ENCODE data around the gene SCAMP2. TPM values are rescaled to one million over a fixed set of nuclear protein-coding genes. Genes with fewer than 3 reads are reported as not detected.

Gene SCAMP2
- polyA plus RNA-seq, 3 donors = 124 to 158 (median 124) TPM

DNA sequence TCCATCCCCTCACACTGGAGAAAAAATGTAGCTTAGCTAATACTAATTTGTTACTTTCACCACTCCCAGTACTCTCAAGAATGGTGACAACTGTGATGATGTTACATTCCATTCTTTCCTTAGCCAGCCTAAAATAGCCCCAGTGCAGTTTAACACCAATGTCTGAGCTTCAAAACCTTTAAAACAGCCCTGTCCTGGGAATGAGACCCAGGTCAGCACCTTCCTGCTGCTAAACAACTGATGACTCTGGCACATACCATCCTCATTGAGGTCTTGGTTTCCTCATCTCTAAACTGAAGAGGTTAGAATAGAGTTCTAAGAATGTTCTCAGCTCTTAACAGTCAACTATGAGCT lies 3.8 kb downstream of the SCAMP2 start:
- H4K20me1 ChIP-seq (ENCODE audit: insufficient read depth, low read length) = peaks cover 83% of the 10 kb centered on the region
- no peak overlapping the region for H2AFZ ChIP-seq (ENCODE audit: insufficient read depth, low read depth, low read length, poor library complexity, severe bottlenecking)
- H3K9ac ChIP-seq (ENCODE audit: insufficient read depth, low read length, poor library complexity, severe bottlenecking) = no peak overlapping the region
- Mint-ChIP-seq H3K27me3 (ENCODE audit: low read depth in 3 of 3) (peaks cover 0 to 4% (median 0%) of the 10 kb centered on the region in 3 donors), H3K9me3 (no peaks in the 10 kb centered on the region), H3K36me3 (peaks cover 13 to 23% of the 10 kb centered on the region in 2 donors), H3K4me3 (peak overlapping the region in 1 of 2 donors; percentile 77), H3K27ac (peak overlapping the region; percentile 91 to 98 (median 97)), H3K4me1 (peaks cover 86% of the 10 kb centered on the region)
- peaks cover 0 to 9% of the 10 kb centered on the region in 2 donors for H3K36me3 ChIP-seq (replicated peaks in 1 of 2; ENCODE audit: control insufficient read depth in 1 of 2, insufficient read depth in 2 of 2, low read length in 2 of 2)
- H3K9me3 ChIP-seq (replicated peaks in 1 of 2; ENCODE audit: control insufficient read depth in 1 of 2, insufficient read depth in 1 of 2, low read length in 2 of 2) = no peaks in the 10 kb centered on the region
- H3K79me2 ChIP-seq (ENCODE audit: insufficient read depth, low read length) = peaks cover 87% of the 10 kb centered on the region
- DNase-seq = no peak
- peak overlapping the region in 1 of 3 experiments; percentile 69 for H3K4me3 ChIP-seq (replicated peaks in 1 of 3; ENCODE audit: low read depth in 2 of 3, low read length in 3 of 3)
- intact Hi-C loops (cut with micrococcal nuclease) = loop anchor here in 1 of 2 donors (5.0 kb wide), 1 partner anchor 33 kb away; no protein-coding TSS in a partner anchor
- H3K4me1 ChIP-seq (ENCODE audit: control insufficient read depth in 1 of 2, insufficient read depth in 2 of 2, low read length in 2 of 2) = peaks cover 74 to 78% of the 10 kb centered on the region in 2 donors
- peak overlapping the region; percentile 69 to 81 for H3K27ac ChIP-seq (ENCODE audit: low read depth in 1 of 2, low read length in 2 of 2)
- TF ChIP-seq, protein P1, sequence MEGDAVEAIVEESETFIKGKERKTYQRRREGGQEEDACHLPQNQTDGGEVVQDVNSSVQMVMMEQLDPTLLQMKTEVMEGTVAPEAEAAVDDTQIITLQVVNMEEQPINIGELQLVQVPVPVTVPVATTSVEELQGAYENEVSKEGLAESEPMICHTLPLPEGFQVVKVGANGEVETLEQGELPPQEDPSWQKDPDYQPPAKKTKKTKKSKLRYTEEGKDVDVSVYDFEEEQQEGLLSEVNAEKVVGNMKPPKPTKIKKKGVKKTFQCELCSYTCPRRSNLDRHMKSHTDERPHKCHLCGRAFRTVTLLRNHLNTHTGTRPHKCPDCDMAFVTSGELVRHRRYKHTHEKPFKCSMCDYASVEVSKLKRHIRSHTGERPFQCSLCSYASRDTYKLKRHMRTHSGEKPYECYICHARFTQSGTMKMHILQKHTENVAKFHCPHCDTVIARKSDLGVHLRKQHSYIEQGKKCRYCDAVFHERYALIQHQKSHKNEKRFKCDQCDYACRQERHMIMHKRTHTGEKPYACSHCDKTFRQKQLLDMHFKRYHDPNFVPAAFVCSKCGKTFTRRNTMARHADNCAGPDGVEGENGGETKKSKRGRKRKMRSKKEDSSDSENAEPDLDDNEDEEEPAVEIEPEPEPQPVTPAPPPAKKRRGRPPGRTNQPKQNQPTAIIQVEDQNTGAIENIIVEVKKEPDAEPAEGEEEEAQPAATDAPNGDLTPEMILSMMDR (IDR thresholded peaks at IDR 0.05) = no peak
- H3K4me2 ChIP-seq (replicated peaks; ENCODE audit: extremely low read depth, low read length, poor library complexity, severe bottlenecking) = peak overlapping the region; percentile 79
- H3K27me3 ChIP-seq (ENCODE audit: control insufficient read depth in 2 of 2, insufficient read depth in 2 of 2, low read length in 2 of 2) = no peaks in the 10 kb centered on the region

DNA sequence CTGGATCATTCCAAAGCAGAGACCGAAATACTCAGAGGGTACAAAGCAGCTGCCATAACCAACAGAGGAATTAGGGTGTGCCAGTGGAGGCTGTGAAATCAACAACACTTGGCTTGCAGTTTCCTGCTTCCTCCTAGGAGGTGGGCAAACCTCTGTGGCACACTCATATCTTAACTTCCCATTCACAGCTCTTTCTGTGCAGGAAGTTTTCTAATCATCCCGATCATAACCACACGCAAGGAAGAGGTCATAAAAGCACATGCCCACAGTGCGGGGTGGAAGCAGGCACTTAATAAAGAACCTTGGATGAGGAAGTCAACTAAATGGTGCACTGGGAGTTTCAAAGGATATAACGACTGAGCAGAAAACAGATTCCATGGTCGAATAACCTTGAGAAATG lies 5.1 kb downstream of the SCAMP2 start:
- no peaks in the 10 kb centered on the region for H3K27me3 ChIP-seq (ENCODE audit: control insufficient read depth in 2 of 2, insufficient read depth in 2 of 2, low read length in 2 of 2)
- Mint-ChIP-seq H3K4me3 (peak overlapping the region; percentile 59 to 65), H3K36me3 (peaks cover 19 to 32% of the 10 kb centered on the region in 2 donors), H3K27ac (peak overlapping the region; percentile 88 to 97 (median 90)), H3K27me3 (ENCODE audit: low read depth in 3 of 3) (peaks cover 0 to 2% (median 0%) of the 10 kb centered on the region in 3 donors), H3K4me1 (peaks cover 89% of the 10 kb centered on the region), H3K9me3 (no peaks in the 10 kb centered on the region)
- H3K4me1 ChIP-seq (ENCODE audit: control insufficient read depth in 1 of 2, insufficient read depth in 2 of 2, low read length in 2 of 2) = peaks cover 68 to 69% of the 10 kb centered on the region in 2 donors
- intact Hi-C loops (cut with micrococcal nuclease) = loop anchor here in 1 of 2 donors (5.0 kb wide), 1 partner anchor 34 kb away; no protein-coding TSS in a partner anchor
- TF ChIP-seq, protein P1 (IDR thresholded peaks at IDR 0.05) = no peak
- peaks cover 95% of the 10 kb centered on the region for H4K20me1 ChIP-seq (ENCODE audit: insufficient read depth, low read length)
- 0% methylated on average over 1 of the region's 6 CpGs for WGBS (ENCODE audit: insufficient coverage)
- H3K36me3 ChIP-seq (replicated peaks in 1 of 2; ENCODE audit: control insufficient read depth in 1 of 2, insufficient read depth in 2 of 2, low read length in 2 of 2) = peaks cover 3 to 19% of the 10 kb centered on the region in 2 donors
- H3K9ac ChIP-seq (ENCODE audit: insufficient read depth, low read length, poor library complexity, severe bottlenecking) = no peak overlapping the region
- H3K79me2 ChIP-seq (ENCODE audit: insufficient read depth, low read length) = peaks cover 99% of the 10 kb centered on the region
- H3K4me3 ChIP-seq (replicated peaks in 1 of 3; ENCODE audit: low read depth in 2 of 3, low read length in 3 of 3) = peak overlapping the region in 2 of 3 experiments; percentile 3 to 69
- peak overlapping the region; percentile 79 for H3K4me2 ChIP-seq (replicated peaks; ENCODE audit: extremely low read depth, low read length, poor library complexity, severe bottlenecking)
- DNase-seq = peak; percentile 68 to 86 (median 86)
- no peak overlapping the region for H2AFZ ChIP-seq (ENCODE audit: insufficient read depth, low read depth, low read length, poor library complexity, severe bottlenecking)
- peak overlapping the region; percentile 59 to 81 for H3K27ac ChIP-seq (ENCODE audit: low read depth in 1 of 2, low read length in 2 of 2)
- no peaks in the 10 kb centered on the region for H3K9me3 ChIP-seq (replicated peaks in 1 of 2; ENCODE audit: control insufficient read depth in 1 of 2, insufficient read depth in 1 of 2, low read length in 2 of 2)

All from CD14-positive monocyte (primary cell).